ENCODE data around the gene MRPL42.

- TF ChIP-seq CTCF (IDR thresholded peaks at IDR 0.05) = no peak
- TF ChIP-seq ELF1 (IDR thresholded peaks at IDR 0.05) = no peak
- TF ChIP-seq GATA2 (CRISPR knock-in tag; IDR thresholded peaks at IDR 0.05) = no peak
- no peak for TF ChIP-seq CHD2 (IDR thresholded peaks at IDR 0.05; ENCODE audit: low read length, partially characterized antibody)
- TF ChIP-seq NFIC (IDR thresholded peaks at IDR 0.05; ENCODE audit: borderline replicate concordance) = no peak
- no peak for TF ChIP-seq REST (IDR thresholded peaks at IDR 0.05; ENCODE audit: low read depth, low read length)
- TF ChIP-seq JUND (IDR thresholded peaks at IDR 0.05) = no peak
- TF ChIP-seq EP300 (IDR thresholded peaks at IDR 0.05; ENCODE audit: borderline replicate concordance in 1 of 2, low read depth in 1 of 2, low read length in 1 of 2) = no peak
- TF ChIP-seq SIN3A (IDR thresholded peaks at IDR 0.05; ENCODE audit: borderline replicate concordance, low read depth, low read length) = no peak
- TF ChIP-seq RFX5 (IDR thresholded peaks at IDR 0.05; ENCODE audit: low read length) = no peak
Measured at GRCh38 chr12:93468008-93468371, 676 bp downstream of the MRPL42 start.

Data from SK-N-SH (cell line).